Neuronal stem cell (in vitro differentiated cells): ENCODE results near the gene HARBI1.

Source experiments
- DNase-seq: peaks from one replicate; pipeline ENCODE4 v3.0.0-alpha.2; 2013; ENCODE audit warnings: low spot score
- H2AFZ ChIP-seq: one replicate; pipeline ENCODE4 v1.6.1; 2013; ENCODE audit warnings: mild to moderate bottlenecking, low read length, inconsistent platforms
- H2AK5ac ChIP-seq: 2 replicates; pipeline ENCODE4 v1.6.1; 2013; ENCODE audit warnings: low read depth, mild to moderate bottlenecking, inconsistent platforms, low read length, moderate library complexity, mixed read lengths
- H2BK120ac ChIP-seq: 2 replicates; pipeline ENCODE4 v1.6.1; 2013; ENCODE audit warnings: low read depth, mild to moderate bottlenecking, inconsistent platforms, low read length, moderate library complexity, mixed read lengths
- H2BK12ac ChIP-seq: one replicate; pipeline ENCODE4 v1.6.1; 2013; ENCODE audit warnings: low read length, inconsistent platforms
- H2BK15ac ChIP-seq: 2 replicates; pipeline ENCODE4 v1.6.1; 2013; ENCODE audit warnings: mild to moderate bottlenecking, low read length, inconsistent platforms, mixed read lengths
- H2BK5ac ChIP-seq: one replicate; pipeline ENCODE4 v1.6.1; 2013; ENCODE audit warnings: inconsistent platforms, mild to moderate bottlenecking, low read length, moderate library complexity
- H3K14ac ChIP-seq: one replicate; pipeline ENCODE4 v1.6.1; 2013; ENCODE audit warnings: low read length, inconsistent platforms
- H3K18ac ChIP-seq: 2 replicates; pipeline ENCODE4 v1.6.1; 2013; ENCODE audit warnings: low read length, inconsistent platforms
- H3K23ac ChIP-seq: 2 replicates; pipeline ENCODE4 v1.6.1; 2013; ENCODE audit warnings: low read depth, mild to moderate bottlenecking, mixed read lengths, low read length, inconsistent platforms; ENCODE audit not compliant: poor library complexity
- H3K27ac ChIP-seq: replicated peaks from 3 replicates; pipeline ENCODE4 v1.5.1; 2013; ENCODE audit warnings: low read length, inconsistent platforms
- H3K27me3 ChIP-seq, 3 experiments: 2 replicates each; pipeline ENCODE4 v1.6.1; 2013; ENCODE audit warnings: low read length in 3 of 3, mild to moderate bottlenecking in 2 of 3, inconsistent platforms in 1 of 3, low read depth in 1 of 3, mixed read lengths in 1 of 3, moderate library complexity in 1 of 3; ENCODE audit not compliant: control insufficient read depth in 3 of 3, insufficient read depth in 3 of 3
- H3K36me3 ChIP-seq, 2 donors: replicated peaks in 1 of 2; 2 replicates each; pipeline ENCODE4 v1.6.1; 2013; ENCODE audit warnings: low read length in 2 of 2; ENCODE audit not compliant: control insufficient read depth in 2 of 2, insufficient read depth in 2 of 2
- H3K4ac ChIP-seq: 2 replicates; pipeline ENCODE4 v1.6.1; 2013; ENCODE audit warnings: inconsistent platforms, mild to moderate bottlenecking, low read length, moderate library complexity
- H3K4me1 ChIP-seq, 2 donors: 1 replicate in 1 of 2; 2 replicates in 1 of 2; pipeline ENCODE4 v1.6.1; 2013; ENCODE audit warnings: low read length in 2 of 2, low read depth in 1 of 2; ENCODE audit not compliant: control insufficient read depth in 2 of 2, insufficient read depth in 1 of 2
- H3K4me2 ChIP-seq: one replicate; pipeline ENCODE4 v1.6.1; 2013; ENCODE audit warnings: mild to moderate bottlenecking, low read length, inconsistent platforms; ENCODE audit not compliant: insufficient read depth, poor library complexity, severe bottlenecking
- H3K4me3 ChIP-seq, 2 donors: 2 replicates each; pipeline ENCODE4 v1.5.1; 2013; ENCODE audit warnings: low read length in 2 of 2, mild to moderate bottlenecking in 2 of 2, inconsistent platforms in 1 of 2, moderate library complexity in 1 of 2
- H3K79me1 ChIP-seq: one replicate; pipeline ENCODE4 v1.6.1; 2013; ENCODE audit warnings: low read depth, mild to moderate bottlenecking, inconsistent platforms, low read length, moderate library complexity
- H3K9ac ChIP-seq: one replicate; pipeline ENCODE4 v1.6.1; 2013; ENCODE audit warnings: mild to moderate bottlenecking, low read depth, low read length, inconsistent platforms; ENCODE audit not compliant: poor library complexity
- H3K9me3 ChIP-seq, 2 donors: replicated peaks in 1 of 2; 2 replicates each; pipeline versions ENCODE3 to v1.6.1; 2013; ENCODE audit warnings: low read length in 2 of 2, mild to moderate bottlenecking in 2 of 2, inconsistent platforms in 1 of 2, low read depth in 1 of 2, mixed read lengths in 1 of 2, moderate library complexity in 1 of 2; ENCODE audit not compliant: control insufficient read depth in 2 of 2, insufficient read depth in 1 of 2
- H4K8ac ChIP-seq: one replicate; pipeline ENCODE4 v1.6.1; 2013; ENCODE audit warnings: low read depth, mild to moderate bottlenecking, inconsistent platforms, low read length, moderate library complexity
- H4K91ac ChIP-seq: one replicate; pipeline ENCODE4 v1.6.1; 2013; ENCODE audit warnings: low read length, low read depth, mild to moderate bottlenecking, inconsistent platforms; ENCODE audit not compliant: poor library complexity
- WGBS, 2 donors: extraction: QIAGEN DNeasy Blood & Tissue Kit; methylation state at CpG; one replicate each; pipeline ENCODE4 v1.1.7; 2013; ENCODE audit warnings: missing lambda C conversion rate in 2 of 2, mixed read lengths in 1 of 2; ENCODE audit not compliant: insufficient read length in 2 of 2, insufficient replicate concordance in 1 of 2; ENCODE audit errors: extremely low coverage in 2 of 2; 5-methylcytosine and 5-hydroxymethylcytosine counted together

HARBI1 gene

GRCh38 chr11:46582588-46582987 lies 34.4 kb downstream of the HARBI1 start:
- Histone ChIP-seq H2BK15ac (no peak overlapping the region), H3K18ac (no peak overlapping the region), H3K9me3 (peaks cover 0 to 12% of the 10 kb centered on the region in 2 donors), H2AFZ (no peak overlapping the region), H3K4me3 (no peak overlapping the region), H3K79me1 (peaks cover 3% of the 10 kb centered on the region), H3K4ac (no peak overlapping the region), H3K36me3 (peaks cover 2 to 12% of the 10 kb centered on the region in 2 donors), H3K27ac (no peak overlapping the region), H4K8ac (no peak overlapping the region), H3K4me2 (no peak overlapping the region), H3K27me3 (no peaks in the 10 kb centered on the region), H3K4me1 (no peaks in the 10 kb centered on the region), H2BK12ac (no peak overlapping the region), H2BK5ac (no peak overlapping the region), H3K14ac (no peak overlapping the region), H4K91ac (no peak overlapping the region), H3K9ac (no peak overlapping the region), H2BK120ac (no peak overlapping the region), H3K23ac (no peak overlapping the region), H2AK5ac (no peak overlapping the region)
- no peak for DNase-seq
- WGBS, 2 donors: no CpG with 5 or more reads among the region's 5 CpGs

GRCh38 chr11:46577058-46577457 lies 40.0 kb downstream of the HARBI1 start:
- H2AK5ac ChIP-seq: no peak overlapping the region
- peaks cover 1% of the 10 kb centered on the region for H3K79me1 ChIP-seq
- no peaks in the 10 kb centered on the region for H3K27me3 ChIP-seq
- no peak overlapping the region for H3K4me3 ChIP-seq
- H3K4me2 ChIP-seq: no peak overlapping the region
- peaks cover 0 to 5% of the 10 kb centered on the region in 2 donors for H3K36me3 ChIP-seq
- no peak overlapping the region for H4K91ac ChIP-seq
- peaks cover 0 to 11% of the 10 kb centered on the region in 2 donors for H3K9me3 ChIP-seq
- no peak overlapping the region for H3K9ac ChIP-seq
- H3K14ac ChIP-seq: no peak overlapping the region
- H2BK12ac ChIP-seq: no peak overlapping the region
- WGBS, 2 donors: no CpG with 5 or more reads among the region's 1 CpG
- no peak overlapping the region for H2BK5ac ChIP-seq
- H3K18ac ChIP-seq: no peak overlapping the region
- no peak overlapping the region for H2BK15ac ChIP-seq
- no peak overlapping the region for H3K4ac ChIP-seq
- no peak overlapping the region for H3K27ac ChIP-seq
- no peaks in the 10 kb centered on the region for H3K4me1 ChIP-seq
- H3K23ac ChIP-seq: no peak overlapping the region
- no peak overlapping the region for H4K8ac ChIP-seq
- no peak overlapping the region for H2BK120ac ChIP-seq
- no peak overlapping the region for H2AFZ ChIP-seq
- no peak for DNase-seq

GRCh38 chr11:46574656-46575055 lies 42.4 kb downstream of the HARBI1 start:
- H3K23ac ChIP-seq: no peak overlapping the region
- H3K4me1 ChIP-seq: no peaks in the 10 kb centered on the region
- H2AFZ ChIP-seq: no peak overlapping the region
- no peak for DNase-seq
- no peak overlapping the region for H3K4me3 ChIP-seq
- H3K9ac ChIP-seq: no peak overlapping the region
- H3K4ac ChIP-seq: no peak overlapping the region
- peaks cover 3% of the 10 kb centered on the region for H3K79me1 ChIP-seq
- no peak overlapping the region for H3K4me2 ChIP-seq
- H3K27ac ChIP-seq: no peak overlapping the region
- H4K8ac ChIP-seq: no peak overlapping the region
- H3K36me3 ChIP-seq: no peaks in the 10 kb centered on the region
- no peak overlapping the region for H3K18ac ChIP-seq
- no CpG with 5 or more reads among the region's 1 CpG for WGBS, 2 donors
- H2BK5ac ChIP-seq: no peak overlapping the region
- no peak overlapping the region for H2BK15ac ChIP-seq
- H3K14ac ChIP-seq: no peak overlapping the region
- no peak overlapping the region for H2BK12ac ChIP-seq
- H4K91ac ChIP-seq: no peak overlapping the region
- H3K9me3 ChIP-seq: peaks cover 0 to 6% of the 10 kb centered on the region in 2 donors
- H2BK120ac ChIP-seq: no peak overlapping the region
- H2AK5ac ChIP-seq: no peak overlapping the region
- H3K27me3 ChIP-seq: no peaks in the 10 kb centered on the region

- Histone ChIP-seq H3K9ac (no peak overlapping the region), H2BK5ac (no peak overlapping the region), H3K4ac (no peak overlapping the region), H3K36me3 (no peaks in the 10 kb centered on the region), H3K79me1 (peaks cover 5% of the 10 kb centered on the region), H3K4me2 (no peak overlapping the region), H4K8ac (no peak overlapping the region), H2BK120ac (no peak overlapping the region), H2AK5ac (no peak overlapping the region), H3K9me3 (peaks cover 1 to 6% of the 10 kb centered on the region in 2 donors), H3K14ac (no peak overlapping the region), H3K4me3 (no peak overlapping the region), H4K91ac (no peak overlapping the region), H3K4me1 (no peaks in the 10 kb centered on the region), H2BK15ac (no peak overlapping the region), H2AFZ (no peak overlapping the region), H3K27ac (no peak overlapping the region), H3K23ac (no peak overlapping the region), H3K18ac (no peak overlapping the region), H3K27me3 (no peaks in the 10 kb centered on the region), H2BK12ac (no peak overlapping the region)
- DNase-seq: no peak
- WGBS, 2 donors: no CpG with 5 or more reads among the region's 2 CpGs
Observed at GRCh38 chr11:46570790-46571398, 46.1 kb downstream of the HARBI1 start.
